Ramos (cell line): ENCODE results near the gene MYRF.

Source experiments
- in situ Hi-C: fragments of 300-500 bp; cut with MboI; formaldehyde crosslinking; loops from one replicate; pipeline ENCODE4 v1.14.3; 2022; ENCODE audit warnings: low sequenced_read_pairs; ENCODE audit not compliant: unreplicated experiment

Gene MYRF

DNA sequence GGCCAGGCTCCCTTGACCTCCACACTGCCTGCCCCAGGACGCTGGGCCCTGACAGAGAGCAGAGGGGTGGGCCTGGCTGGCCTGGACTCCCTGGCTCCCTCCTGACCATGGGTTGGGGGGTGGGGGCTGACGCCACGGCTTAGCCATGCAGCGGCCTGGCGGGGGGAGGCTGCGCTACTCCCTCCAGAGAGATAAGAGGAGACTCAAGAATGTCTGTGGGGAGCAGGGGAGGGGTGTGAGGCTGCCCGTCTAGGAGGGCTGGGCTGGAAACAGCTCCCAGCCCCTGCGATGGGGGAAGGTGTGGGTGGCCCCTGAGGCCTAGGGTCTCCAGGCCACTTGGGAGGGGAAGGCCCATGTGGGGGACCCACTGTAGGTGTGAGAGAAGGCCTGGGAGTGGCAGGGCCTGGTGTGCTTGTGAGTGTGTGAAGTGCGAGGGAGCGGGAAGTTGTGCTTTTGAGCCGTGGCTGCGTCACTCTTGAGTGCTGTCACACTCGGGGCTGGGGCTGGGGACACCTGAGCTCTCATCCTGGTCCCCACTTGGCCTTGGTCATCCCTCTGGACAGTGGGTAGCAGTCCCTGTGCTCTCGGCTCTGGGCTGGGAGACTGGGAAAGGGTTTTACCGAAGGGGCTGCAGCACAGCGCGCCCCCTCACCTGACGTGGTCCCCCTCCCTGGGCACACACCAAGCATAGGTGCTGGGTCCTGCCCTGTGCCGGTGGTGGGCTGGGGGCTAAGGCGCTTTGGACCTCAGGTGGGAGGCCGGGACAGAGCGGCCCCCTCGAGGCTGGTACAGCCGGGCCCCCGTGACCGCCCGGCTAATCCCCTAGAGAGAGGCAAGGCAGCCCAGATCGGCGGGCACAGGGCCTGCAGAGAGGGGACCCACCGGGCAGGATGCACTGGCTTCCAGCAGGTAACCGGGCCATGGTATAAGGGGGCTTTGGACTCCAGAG, 2.4 kb downstream of the MYRF start:
- in situ Hi-C loops = no loop called here

DNA sequence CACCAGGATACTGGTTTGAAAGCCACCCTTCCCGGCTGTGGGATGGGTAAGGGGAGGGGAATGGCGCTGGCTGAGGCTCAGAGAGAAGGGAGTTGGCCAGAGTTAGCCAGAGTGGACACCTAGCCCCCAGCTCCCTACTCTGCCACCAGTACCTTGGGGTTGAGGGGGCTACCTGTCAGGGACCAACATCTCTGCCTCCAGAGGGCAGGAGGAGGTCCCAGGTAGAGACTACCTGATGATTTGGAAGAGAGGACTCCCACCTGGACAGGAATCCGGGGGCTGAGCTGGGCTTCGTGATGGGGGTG, 3.7 kb downstream of the MYRF start:
- in situ Hi-C loops = no loop called here

DNA sequence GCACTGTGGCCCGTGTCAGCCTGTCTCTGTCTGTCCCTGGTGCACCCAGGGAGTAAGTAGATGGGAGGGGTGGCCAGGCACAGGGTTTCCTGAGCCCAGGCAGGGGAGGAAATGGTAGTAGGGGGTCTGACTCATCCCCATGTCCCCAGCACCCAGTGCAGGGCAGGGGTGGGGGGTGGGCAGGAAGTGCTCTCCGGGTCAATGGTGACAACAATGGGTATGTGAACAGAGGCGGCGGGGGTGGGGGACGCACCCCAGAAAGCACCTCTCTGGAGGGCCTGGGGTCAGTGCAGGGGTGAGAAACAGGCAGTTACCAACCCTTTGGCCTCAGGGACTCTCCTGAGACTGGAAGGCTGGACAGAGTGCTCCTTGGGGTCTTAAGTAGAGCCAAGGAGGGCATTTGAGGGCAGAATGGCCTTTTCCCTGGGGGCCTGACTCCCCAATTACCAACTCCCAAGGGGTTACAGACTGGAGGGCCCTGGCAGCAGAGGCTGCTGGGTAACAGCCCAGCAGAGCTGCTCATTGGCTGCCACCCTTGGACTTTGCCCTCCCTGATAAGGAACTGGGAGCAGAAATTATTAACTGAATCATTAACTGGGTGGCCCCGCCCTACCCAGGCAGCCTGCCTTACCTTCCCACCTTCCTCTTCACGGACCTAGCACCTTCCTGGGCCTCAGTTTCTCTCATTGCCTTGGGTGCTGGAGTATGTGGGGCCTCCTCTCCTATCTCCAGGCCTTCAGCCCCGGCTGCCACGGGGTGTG, 4.2 kb downstream of the MYRF start:
- in situ Hi-C loops = no loop called here

- in situ Hi-C loops = no loop called here
Measured at GRCh38 chr11:61757213-61757862, 4.9 kb downstream of the MYRF start.

DNA sequence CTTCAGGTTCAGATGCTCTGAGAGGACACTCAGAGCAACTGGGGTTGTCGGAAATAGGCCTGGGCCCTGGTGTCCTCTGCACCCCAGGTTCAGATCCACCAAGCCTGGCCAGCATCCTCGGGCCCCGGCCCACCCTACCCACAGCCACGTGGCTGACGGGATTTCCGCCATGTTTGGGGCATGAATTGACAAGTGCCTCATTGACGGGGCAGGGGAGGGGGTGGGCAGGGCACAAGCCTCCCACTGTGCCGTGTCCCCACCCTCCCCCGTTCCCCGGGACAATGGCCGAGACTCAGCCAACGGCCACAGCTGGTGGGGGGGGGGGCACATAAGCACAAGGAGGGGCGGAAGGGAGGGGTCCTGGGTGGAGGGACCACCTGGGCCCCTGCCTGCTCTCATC, 8.5 kb downstream of the MYRF start:
- in situ Hi-C loops = no loop called here

GRCh38 chr11:61761440-61762222, 9.2 kb downstream of the MYRF start:
- in situ Hi-C loops = no loop called here

- in situ Hi-C loops = no loop called here
Measured at GRCh38 chr11:61762223-61762615, 9.8 kb downstream of the MYRF start.

DNA sequence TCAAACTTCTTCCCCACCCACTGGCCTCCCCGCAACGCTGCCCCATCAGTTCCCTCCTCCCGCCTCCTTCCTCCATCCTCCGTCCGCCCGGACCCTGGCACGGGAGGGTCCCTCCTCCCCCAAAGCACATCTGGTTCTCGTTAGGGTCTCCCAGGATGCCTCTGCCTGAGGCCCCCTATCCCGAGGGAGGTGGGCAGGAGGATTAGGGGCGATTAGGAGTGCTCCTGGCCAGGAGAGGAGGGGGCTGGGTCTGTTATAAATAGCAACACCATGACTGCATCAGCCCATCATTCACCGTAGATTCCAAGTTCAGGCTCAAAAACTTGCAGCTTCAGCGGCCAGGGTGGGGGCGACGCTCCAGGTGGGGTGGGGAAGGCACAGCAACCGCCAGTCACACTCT, 10.4 kb downstream of the MYRF start:
- in situ Hi-C loops = no loop called here

DNA sequence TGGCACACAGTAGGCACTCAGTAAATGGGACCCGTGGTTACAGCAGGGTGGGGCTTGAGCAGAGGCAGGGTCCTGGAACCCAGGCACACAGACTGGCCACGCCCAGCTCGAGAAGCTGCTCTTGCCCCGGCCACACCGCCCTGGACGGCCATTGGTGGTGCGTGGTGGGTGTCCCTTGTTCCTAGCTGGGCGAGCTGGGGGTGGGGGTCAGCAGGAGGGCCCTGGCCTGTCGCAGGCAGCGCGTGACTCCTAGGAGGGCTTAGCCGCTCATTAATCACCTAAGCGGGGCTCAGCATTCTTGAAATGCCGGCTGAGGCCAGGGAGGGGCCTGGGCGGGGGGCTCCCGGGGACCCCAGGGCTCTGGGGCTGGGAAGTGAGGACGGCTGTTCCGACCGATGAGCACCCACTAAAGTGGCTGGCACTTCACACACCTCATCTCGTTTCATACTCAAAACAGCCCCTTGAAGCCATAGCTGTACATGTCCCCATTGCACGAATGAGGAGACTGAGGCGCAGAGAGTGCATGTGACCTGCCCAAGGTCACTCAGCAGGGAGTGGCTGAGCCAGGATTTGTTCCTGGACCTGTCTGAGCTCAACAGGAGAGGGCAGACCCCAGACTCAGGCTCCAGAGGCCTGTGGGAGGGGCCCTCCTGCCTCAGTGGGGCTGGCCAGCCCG, 11.6 kb downstream of the MYRF start:
- in situ Hi-C loops = no loop called here

DNA sequence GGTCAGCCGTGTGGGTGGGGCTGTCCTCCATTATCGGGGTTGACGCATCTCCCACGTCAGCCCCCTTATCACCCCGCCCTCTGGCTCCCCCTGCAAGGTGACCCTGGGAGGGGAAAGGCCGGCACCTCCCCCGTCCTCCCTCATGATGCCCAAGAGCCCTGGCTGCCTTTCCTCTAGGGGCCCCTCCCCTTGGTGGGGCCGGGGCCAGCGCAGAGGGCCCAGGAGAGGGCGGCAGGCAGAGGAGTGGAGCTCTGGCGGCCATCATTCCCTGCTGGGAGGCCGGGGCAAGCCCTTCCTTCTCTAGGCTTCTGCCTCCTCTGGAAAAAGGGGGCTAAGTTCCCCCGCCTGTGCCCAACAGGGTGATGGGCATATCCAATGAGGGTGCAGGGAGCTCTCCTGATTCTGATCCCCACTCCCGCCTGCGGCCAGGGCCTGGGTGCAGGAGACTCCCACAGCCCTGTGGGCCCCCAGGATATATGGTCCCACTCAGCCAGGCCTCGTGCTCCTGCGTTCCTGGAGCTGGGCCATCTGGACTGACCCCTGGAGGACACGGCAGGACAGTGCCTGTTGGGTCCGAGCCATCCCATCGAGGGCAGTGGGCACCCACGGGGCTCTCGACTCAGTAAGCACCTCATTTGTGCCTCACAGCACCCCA, 12.3 kb downstream of the MYRF start:
- in situ Hi-C loops = no loop called here

GRCh38 chr11:61765550-61766253, 13.3 kb downstream of the MYRF start:
- in situ Hi-C loops = no loop called here

DNA sequence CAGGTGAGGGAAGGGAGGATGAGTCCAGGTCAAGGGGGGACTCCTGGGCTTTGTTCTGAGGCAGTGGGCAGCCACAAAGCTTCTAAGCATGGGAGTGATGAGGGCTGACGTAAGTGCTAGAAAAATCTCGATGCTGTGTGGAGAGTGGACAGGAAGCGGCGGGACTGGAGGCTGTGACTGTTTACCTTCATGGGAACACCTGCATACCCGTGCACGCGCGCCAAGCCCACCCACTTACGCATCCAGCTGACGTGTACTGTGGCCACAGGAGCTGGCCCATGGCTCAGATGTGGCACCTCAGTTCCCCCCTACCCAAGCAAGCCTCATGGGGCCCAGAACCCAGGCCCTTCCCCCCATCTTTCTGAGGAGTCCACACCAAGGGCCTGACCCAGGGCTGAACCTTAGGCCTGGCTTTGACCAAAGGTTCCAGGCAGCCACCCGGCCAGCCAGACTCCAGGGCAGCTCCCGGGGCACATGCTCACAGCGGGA, 14.0 kb downstream of the MYRF start:
- in situ Hi-C loops = no loop called here

DNA sequence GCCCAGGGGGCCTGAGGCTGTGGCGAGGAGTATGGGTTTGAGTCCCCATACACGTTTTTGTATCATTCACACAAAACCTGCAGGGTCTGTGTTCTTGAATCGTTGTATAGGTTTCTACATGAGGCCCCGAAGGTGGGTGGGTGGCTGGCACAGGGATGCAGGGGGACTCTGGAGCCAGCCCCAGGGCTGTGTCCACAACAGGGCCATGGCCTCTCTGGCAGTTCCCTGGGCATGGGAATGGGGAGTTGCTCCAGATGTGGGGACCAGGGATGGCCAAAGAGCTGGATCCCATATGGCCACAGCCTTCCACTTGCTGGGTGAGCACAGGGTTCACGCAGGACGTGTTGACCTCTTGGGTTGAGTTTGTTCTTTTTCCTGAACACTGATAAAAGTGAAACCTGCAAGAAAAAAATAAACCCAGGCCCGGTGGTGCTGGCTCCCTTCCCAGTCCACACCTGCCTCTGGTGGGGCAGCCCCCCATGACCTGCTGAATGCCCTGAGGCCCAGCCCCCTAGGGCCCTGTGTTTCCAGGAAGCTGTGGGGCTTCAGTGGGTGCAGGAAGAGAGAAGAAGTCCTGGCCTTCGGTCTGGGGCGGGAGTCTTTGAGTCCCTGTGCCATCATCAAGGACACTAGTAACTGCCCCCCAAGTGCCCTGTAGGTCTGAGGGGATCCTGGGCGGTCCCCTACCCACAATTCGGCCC, 16.1 kb downstream of the MYRF start:
- in situ Hi-C loops = no loop called here

- in situ Hi-C loops = no loop called here
Measured at GRCh38 chr11:61769169-61769920, 16.9 kb downstream of the MYRF start.

DNA sequence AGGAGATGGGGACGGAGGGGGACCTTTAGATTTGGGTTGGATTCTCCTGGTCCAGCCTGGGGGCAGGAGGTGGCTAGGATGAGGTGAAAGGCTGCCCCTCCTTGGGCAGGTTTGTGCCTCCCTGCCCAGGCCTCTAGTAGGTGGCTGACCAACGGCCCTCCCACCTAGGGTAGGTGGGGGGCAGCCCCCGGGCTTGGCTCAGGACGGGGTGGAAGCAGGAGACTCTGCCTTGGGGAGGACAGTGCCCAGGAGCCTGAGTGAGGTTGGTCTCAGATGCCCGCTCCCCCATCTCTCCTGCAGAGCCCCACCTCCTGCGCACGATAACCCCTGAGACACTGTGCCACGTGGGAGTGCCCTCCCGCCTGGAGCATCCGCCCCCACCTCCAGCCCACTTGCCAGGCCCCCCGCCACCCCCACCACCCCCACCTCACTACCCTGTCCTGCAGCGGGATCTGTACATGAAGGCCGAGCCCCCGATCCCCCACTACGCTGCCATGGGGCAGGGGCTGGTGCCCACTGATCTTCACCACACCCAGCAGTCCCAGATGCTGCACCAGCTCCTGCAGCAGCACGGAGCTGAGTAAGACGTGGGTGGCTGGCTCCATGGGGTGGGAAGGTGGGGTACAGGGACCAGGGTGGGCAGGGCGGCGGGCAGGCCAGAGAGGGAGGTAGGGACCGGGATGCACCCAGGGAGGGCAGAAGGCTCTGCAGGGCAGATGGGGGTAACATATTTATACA, 17.7 kb downstream of the MYRF start:
- in situ Hi-C loops = no loop called here

- in situ Hi-C loops = no loop called here
Measured at GRCh38 chr11:61771195-61771894, 18.9 kb downstream of the MYRF start.
